Smooth muscle cell of the brain vasculature (primary cell): ENCODE data around the gene PKP2.

Source experiments
- DNase-seq: peaks from one replicate; pipeline ENCODE4 v3.0.0-alpha.2; 2012; ENCODE audit warnings: low read depth, low spot score

Gene PKP2

DNA sequence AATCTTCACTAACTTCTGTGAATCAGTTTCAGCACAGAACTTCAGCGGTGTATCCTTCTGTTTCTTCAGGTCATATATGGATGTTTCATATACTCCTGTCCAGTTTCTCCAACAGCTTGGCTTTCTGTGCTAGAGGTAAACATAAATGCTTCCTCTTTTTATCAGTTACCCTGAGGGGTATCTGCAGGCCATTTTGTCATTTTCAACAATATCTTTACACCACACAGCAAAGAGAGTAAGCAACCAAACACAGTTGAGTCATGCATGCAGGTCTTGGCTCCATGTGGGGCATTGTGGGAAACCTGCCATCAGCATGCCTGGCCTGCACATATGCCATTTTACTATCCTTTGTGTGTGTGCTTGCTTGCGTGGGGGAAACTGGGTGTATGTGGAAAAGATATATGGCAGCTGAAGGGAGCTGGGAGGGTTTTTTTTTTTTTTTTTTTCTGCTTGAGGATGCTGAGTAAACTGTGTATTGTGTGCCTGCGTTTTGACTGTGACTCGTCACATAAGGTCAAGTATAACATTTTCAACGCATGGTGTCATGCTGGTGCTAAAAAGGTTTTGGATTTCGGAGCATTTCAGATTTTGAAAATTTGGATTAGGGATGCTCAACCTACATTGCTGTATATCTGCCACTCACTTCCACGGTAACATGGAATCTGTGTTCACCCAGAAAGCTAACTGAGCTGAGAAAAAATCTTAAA is 84.7 kb downstream of the PKP2 start:
- DNase-seq: no peak

DNA sequence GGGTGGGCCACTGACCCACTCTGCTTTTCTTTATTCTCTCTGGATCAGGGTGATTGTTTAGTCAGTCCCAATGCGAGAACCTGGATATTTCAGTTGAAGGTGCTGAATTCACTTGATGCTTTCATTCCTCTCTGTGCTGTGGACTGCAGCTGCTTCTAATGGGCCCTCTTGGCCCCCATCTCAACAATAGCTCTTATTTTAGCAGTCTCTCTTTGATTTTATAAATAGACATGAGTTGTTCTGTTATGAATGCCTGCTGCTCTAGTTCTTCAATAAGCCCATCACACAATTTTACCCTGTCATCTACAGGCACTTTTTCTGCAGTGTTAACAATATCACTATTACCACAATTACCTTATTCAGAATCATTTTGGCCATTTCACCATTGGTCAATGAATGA is 86.7 kb downstream of the PKP2 start:
- no peak for DNase-seq

DNA sequence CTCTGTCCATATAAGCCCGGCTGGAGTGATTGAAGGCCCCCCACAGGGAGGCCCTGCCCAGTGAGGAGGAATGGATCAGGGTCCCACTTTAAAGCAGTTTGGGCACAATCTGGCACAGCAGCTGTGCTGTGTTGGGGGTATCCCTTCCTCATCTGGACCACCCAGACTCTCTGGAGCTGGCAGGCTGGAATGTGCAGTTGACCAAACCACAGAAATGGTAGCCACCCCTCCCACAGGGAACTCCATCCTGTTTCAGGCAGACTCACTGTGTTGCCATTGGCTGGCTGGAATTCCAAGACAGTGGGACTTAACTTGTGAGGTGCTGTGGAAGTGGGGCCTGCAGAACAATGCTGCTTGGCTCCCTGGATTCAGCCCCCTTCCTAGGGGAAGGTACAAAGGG is 87.4 kb downstream of the PKP2 start:
- no peak for DNase-seq

DNA sequence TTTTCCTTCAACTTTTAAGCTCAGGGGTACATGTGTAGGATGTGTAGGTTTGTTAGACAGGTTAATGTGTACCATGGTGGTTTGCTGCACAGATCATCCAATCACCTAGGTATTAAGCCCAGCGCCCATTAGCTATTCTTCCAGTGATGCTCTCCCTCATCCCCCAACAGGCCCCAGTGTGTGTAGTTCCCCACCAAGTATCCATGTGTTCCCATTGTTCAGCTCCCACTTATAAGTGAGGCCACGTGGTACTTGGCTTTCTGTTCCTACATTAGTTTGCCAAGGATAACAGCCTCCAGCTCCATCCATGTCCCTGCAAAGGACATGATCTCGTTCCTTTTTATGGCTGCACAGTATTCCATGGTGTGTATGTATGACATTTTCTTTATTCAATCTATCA is 92.3 kb downstream of the PKP2 start:
- DNase-seq: no peak

DNA sequence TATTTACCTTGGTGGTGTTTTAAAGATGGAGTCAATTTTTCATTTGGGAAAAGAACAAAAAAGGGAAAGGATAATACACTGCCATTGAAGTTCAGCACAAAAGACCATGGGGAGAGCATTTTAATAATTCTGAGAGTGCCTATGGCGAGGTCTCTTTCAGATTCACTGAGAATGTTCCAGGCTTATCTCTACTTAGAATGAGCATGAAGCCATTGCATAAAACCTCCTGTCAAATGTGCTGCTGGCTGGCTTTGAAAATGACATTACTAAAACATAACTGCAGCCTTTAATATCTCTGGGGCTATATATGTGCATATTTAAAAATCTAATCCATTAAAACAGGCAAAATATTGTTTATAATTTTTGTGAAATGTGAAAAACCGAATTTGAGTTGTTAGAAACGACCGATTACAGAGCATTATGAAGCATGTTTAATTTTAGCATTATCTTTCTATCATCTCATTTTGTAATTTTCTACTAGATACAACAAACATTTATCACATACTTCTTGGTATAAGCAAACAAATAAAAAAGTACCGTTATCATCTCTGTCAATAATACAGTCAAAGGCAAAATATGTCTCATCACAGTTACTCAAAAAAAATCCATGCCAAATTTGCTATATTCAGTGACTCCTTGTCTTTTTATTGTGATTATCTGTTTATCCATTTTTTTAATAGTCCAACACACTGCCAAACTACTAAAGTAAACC is 95.2 kb downstream of the PKP2 start:
- DNase-seq: no peak

DNA sequence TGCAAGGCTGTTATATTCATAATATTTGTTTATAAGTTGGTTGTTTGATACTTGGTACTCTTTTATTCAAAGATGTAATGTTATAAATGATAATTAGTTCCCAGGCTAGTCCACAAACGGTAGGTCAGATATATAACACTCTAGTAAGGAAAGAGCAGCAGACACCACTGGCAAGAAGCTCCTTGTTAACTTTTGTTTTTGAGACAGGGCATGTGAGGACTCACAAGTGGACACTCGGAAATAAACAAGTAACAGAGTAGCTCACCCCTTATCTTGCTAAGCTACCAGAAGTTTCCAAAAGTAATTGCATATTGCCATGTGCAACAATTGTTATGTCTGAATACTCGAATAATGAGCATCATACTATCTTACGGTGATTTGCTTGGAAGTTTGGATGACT is 102.3 kb downstream of the PKP2 start:
- no peak for DNase-seq

DNA sequence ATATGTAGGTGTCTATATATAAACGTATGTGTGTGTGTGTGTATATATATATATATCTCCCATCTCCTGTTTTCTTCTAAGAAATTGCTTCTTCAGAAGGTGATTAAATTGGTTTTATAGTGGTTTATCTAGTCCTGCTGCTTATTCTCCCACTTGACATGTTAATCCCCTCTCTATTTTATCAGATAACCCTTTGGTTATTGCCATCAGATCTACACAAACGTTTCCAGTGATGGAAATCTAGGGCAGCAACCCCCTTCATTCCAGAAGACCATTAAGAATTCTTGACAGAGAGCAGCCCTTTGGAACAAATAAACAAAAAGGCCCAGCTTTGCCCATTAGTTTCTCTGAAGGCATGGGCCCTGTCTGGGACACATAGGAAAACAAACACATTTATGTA is 106.7 kb downstream of the PKP2 start:
- DNase-seq: no peak

DNA sequence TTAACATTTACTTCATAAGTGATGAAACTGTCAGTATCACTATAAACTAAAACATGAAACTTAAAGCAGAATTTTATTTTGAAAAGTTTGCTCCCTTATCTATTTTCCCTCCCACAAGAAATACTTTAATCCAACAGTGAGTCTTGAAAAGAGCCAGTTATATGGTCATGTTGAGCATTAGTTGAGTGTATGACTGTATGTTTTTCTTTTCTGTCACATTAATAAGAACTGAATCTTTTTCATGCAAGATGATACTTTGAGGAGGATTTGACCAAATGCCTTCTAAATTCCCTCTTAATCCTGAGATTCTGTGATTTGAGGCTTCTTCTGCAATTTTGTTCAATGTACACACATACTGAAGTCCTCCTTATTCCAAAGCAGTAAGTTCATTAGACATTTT is 107.1 kb downstream of the PKP2 start:
- no peak for DNase-seq

DNA sequence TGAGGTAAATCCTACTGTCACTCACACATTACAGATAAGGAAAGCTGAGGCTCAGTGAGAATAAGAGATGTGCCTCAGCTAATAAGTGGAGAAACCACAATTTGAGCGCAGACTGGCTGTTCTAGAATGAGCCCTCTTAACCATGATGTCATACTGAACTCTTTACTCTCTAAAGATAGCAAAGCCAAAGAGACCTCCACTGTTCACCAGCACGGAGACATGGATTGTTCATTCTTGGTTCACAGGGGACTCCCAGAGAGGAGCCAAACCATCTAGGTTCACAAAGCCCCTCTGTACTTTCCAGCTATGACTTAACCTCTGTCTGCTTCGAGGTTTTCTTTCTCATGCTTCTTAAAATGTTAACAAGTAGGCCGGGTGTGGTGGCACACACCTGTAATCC is 108.2 kb downstream of the PKP2 start:
- DNase-seq: no peak

DNA sequence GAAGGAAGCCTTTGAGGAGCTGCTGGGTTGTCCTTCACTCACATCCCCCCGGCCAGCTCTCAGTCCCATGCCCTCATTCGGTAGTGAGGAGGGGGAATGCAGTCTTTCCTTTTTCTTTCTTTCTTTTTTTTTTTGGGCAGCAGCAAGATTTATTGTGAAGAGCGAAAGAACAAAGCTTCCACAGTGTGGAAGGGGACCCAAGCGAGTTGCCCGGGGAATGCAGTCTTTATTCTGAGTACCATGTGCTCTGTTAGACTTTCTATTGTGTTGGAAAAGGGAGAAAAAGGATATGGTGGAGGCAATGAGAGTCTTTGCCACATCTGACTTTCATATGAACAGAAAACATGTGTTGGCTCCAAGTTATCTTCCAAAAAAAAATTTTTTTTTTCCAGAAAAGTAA is 111.0 kb downstream of the PKP2 start:
- no peak for DNase-seq

DNA sequence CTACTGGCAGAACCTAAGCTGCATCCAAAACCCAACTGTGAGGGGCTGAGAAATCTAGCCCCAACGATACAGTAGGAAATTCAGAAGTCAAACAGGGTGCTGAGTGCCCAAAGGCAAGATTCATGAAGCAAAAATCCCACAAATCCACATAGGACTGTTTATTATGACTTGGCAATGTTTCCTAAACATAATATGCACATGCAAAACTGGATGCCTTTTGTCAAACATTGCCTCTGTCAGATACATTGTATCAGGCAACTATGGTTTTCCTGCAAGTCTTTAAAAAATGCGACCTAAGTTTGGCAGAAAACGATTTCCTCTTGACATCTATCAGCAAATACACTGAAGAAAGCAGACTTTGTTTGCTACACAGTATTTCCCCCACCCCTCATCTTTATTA is 113.5 kb downstream of the PKP2 start:
- DNase-seq: no peak

DNA sequence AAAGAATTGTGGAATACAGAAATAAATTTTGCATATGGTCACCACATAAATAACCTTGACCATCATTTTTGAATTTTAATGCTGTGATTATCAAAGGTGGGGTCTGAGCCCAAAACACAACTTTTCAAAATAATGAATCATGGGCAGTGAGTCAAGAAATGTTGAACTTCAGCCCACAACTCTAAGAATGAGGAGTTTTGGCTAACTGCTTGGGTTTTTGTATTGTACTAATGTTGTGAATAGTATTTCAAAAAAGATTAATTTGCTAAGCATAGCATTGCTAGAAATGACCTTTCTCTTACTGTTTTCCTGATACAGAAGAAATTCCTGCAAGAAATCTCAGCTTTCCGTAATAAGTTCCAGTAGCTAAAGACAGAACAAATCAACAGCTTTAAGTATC is 116.5 kb downstream of the PKP2 start:
- DNase-seq: no peak

DNA sequence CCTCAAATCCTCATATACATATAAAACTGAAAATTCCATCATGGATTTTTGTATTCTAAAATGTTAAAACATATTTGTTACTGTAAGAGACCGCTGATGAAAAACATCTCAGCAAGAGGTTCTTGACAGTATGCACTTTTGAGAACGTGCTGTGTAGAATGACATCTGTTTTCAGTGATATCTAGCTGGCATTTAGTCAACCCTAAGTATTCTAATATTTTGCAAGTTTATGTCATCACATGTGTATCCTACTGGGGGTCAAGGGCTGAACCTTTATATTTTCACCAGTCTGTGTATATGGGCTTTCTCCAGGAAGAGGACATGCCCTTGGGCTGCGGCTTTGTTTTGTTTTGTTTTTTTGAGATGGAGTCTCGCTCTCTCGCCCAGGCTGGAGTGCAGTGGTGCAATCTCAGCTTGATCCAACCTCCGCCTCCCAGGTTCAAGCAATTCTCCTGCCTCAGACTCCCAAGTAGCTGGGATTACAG is 118.8 kb downstream of the PKP2 start:
- DNase-seq: no peak

DNA sequence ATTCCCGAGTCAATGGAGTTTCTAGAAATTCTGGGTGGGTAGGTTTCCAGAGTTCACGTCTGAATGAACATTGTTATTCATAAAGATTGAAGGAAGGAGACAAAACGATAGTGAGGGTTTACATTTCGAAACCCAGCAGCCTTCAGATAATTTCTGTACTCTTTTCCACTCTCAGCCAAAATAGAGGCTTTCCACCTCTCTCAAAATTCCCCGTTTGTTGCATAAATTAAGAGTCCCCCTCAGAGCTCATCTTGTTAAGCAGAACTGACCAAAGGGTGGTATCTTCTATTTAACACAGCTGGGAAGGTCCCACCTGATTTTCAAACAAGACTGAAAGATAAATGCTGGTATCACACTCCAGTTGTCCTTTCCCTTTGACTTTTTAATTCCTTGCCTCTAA is 119.4 kb downstream of the PKP2 start:
- DNase-seq: no peak

DNA sequence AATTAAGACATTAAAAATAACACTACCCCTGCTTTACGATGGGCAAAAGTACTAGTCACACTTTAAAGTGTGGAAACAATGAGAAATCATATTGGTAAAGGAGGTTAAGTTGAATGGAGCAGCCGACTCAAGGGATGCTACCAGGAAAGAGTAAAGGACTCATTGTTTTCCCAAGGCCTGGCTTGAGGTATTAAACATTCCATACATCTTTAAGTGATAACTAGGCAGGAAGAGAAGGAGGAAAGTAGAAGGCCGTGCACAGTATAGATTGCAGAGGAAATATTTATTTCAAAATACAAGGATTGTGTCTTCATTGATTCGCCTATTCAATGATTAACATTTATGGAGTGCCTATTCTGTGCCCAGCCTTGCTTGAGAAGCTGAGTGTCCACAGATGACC is 120.3 kb downstream of the PKP2 start:
- no peak for DNase-seq

DNA sequence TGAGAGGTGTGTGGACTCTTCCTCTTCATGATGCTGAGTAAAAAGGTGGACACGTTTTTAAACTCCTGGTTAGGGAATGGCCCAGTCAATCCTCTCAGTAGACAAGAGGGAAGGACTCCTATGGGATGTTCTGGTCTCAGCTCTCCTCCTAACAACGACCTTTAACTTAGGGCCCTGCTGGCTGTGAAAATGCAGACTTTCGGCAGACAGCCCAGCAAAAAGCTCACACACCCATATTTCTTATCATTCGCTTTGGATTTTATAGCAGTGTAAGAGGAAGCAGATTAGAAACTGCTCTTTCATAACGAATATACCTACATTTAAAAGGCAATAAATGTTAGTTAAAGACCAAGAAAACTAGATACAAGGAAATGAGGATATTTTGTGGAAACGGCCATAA is 122.9 kb downstream of the PKP2 start:
- DNase-seq: no peak

DNA sequence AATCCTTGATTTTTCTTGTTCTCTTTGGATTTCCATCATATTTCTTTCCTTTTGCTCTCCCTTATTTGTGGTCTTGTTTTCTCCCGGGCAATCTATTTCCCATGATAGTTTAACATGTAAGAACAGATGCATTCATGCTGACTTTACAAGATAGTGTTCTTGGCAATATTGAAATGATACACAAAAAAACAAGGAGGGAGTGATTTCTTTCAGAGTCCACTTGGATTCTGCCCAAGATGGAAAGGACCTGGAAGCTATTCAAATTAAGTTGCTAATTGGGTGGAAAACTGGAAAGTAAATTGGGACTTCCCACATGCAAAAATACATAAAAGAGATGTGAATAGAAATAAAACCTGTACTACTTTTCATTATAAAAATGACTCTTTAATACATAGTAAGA is 126.4 kb downstream of the PKP2 start:
- no peak for DNase-seq

DNA sequence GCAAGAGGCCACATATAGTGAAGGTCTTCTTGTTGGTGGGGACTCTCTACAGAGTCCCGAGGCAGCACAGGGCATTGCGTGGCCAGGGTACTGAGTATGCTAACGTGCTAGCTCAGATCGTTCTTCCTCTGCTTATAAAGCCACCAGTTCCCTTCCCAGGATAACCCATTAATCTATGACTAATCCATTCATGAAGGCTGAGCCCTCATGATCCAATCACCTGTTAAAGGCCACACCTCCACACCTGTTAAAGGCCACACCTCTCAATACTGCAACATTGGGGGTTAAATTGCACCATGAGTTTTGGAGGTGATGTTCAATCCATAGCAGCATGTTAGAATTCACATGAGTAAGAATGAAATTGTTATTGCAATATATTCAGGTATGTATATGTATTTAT is 128.1 kb downstream of the PKP2 start:
- no peak for DNase-seq

DNA sequence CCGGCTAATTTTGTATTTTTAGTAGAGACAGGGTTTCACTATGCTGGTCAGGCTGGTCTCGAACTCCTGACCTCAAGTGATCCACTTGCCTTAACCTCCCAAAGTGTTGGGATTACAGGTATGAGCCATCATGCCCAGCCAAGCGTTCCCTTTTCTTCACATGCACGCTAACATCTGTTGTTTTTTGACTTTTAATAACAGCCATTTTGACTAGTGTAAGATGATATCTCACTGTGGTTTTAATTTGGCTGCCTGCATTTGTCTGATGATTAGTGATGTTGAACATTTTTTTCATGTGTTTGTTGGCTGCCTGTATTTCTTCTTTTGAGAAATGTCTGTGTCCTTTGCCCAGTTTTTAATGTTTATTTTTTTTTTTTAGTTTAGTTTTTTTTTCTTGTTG is 130.7 kb downstream of the PKP2 start:
- DNase-seq: no peak

DNA sequence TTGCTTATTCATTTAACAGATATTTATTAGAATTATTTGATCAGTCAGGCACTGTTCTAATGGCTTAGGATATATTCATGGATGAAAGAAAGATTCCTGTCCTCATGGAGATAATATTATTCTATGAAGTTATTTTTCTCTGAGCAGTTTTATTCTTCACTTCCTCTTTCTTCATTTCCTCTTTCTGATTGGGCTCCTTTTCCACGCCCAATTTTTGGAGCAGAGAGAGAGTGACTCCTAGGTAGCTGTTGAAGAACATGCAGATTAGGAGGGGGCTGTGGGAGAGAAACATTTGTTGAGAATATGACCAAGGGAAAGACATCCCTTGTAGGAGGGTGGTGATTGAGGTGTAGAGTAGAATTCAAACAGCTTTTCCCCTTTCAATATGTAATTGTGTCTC is 134.9 kb downstream of the PKP2 start:
- no peak for DNase-seq

DNA sequence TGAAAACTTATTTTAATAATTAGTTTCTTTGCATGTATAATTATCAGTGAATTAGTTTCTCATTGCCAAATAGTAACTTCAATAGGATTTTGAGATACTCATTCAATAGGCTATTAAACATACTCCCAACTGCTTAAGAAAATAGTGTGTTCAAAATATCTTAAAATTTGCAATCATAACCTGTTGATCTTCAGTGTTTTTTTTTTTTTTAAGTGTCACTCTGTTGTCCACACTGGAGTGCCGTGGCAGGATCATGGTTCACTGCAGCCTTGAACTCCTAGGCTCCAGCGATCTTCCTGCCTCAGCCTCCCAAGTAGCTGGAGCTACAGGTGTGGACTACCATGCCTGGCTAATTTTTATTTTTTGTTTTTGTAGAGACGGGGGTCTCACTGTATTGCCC is 139.4 kb downstream of the PKP2 start:
- DNase-seq: no peak

DNA sequence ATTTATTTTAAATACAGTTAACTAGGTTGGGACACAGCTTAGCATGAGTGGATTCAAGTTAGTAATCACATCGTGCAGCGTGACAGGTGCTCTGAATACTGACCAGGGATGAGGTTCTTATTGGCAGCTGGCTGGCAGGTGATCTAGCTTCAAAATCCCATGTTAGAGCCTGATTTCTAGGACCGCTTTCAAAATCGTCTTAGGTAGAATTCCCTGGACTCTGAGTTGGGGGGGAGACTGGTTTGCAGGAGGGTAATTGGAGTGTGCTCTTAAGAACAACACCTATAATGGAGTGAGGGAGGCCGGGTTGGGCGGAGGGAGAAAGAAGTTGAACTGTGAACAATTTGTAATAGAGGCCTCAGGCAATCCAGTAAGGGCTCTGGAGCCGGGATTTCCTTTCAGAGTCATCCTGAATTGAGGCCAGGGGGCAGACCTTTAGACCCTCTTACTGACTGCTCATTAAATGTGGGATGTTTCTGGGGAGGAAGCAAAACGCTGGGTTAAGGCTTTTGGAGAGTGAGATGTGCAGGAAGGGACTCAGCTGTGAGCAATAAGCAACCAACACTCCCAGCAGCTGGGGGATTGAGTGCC is 140.0 kb downstream of the PKP2 start:
- no peak for DNase-seq
